NT2/D1 (cell line): ENCODE results near the gene TRAIP.
A peak's percentile ranks its signal among the peaks of the same experiment; 100 is the strongest.
"Not testable (repeated sequence)": the region's sequence is repeated elsewhere in the genome, so short reads cannot be mapped to it uniquely, and the experiment has no call there.

Experiments used
- DNase-seq: peaks from one replicate; pipeline ENCODE4 v3.0.0-alpha.2; 2011; ENCODE audit warnings: low read depth, low spot score
- H3K27me3 ChIP-seq: 2 replicates; pipeline ENCODE4 v1.6.0; 2011; ENCODE audit warnings: mild to moderate bottlenecking; ENCODE audit not compliant: insufficient read length, insufficient read depth
- H3K36me3 ChIP-seq: 2 replicates; pipeline ENCODE4 v1.6.1; 2011; ENCODE audit warnings: mild to moderate bottlenecking, low read length, mixed read lengths; ENCODE audit not compliant: insufficient read depth, insufficient read length
- H3K4me1 ChIP-seq: 2 replicates; pipeline ENCODE4 v1.5.1; 2011; ENCODE audit not compliant: insufficient read depth, insufficient read length
- H3K4me3 ChIP-seq: 2 replicates; pipeline ENCODE4 v1.5.1; 2011; ENCODE audit warnings: low read depth; ENCODE audit not compliant: insufficient read length
- H3K9ac ChIP-seq: 2 replicates; pipeline ENCODE4 v1.6.0; 2011; ENCODE audit warnings: low read depth; ENCODE audit not compliant: insufficient read length
- H3K9me3 ChIP-seq: 2 replicates; pipeline ENCODE4 v1.5.1; 2011; ENCODE audit warnings: mild to moderate bottlenecking, low read length; ENCODE audit not compliant: insufficient read depth
- SUZ12 ChIP-seq: IDR thresholded peaks from 2 replicates; pipeline ENCODE4 v1.6.1; 2011; ENCODE audit not compliant: insufficient read length, insufficient read depth; ENCODE audit errors: extremely low read depth
- YY1 ChIP-seq: IDR thresholded peaks from 2 replicates; pipeline ENCODE4 v1.6.1; 2011; ENCODE audit not compliant: insufficient read length, insufficient read depth
- ZNF274 ChIP-seq: IDR thresholded peaks from 2 replicates; pipeline ENCODE4 v1.6.1; 2011; ENCODE audit warnings: mild to moderate bottlenecking, low read depth, low read length

TRAIP gene

GRCh38 chr3:49856181-49857005 lies at the start of gene TRAIP:
TSS of gene TRAIP (minus strand) at chr3:49856564. CDS start at chr3:49856453, 111 bp downstream.
- no peak for TF ChIP-seq YY1
- Histone ChIP-seq H3K9ac (peak within 1 kb of the TSS; percentile 96), H3K4me3 (peak within 1 kb of the TSS; percentile 94), H3K9me3 (no peaks in the 10 kb centered on the region), H3K27me3 (no peaks in the 10 kb centered on the region), H3K36me3 (peaks cover 17% of the 10 kb centered on the region), H3K4me1 (peaks cover 5% of the 10 kb centered on the region)
- DNase-seq = peak; percentile 95

- not testable (repeated sequence) for H3K4me3 ChIP-seq
Observed at GRCh38 chr3:49904448-49904847, 48.1 kb upstream of the TRAIP start.

GRCh38 chr3:49903451-49904424 lies 47.4 kb upstream of the TRAIP start, which contains the start of gene MST1R:
TSS of gene MST1R (minus strand) at chr3:49903873. CDS start at chr3:49903609, 264 bp downstream.
- Histone ChIP-seq H3K4me1 (peaks cover 36% of the 10 kb centered on the region), H3K9me3 (no peaks in the 10 kb centered on the region), H3K36me3 (no peaks in the 10 kb centered on the region), H3K9ac (peak within 1 kb of the TSS; percentile 57), H3K4me3 (peak within 1 kb of the TSS; percentile 22), H3K27me3 (peaks cover 16% of the 10 kb centered on the region)
- no peak for TF ChIP-seq SUZ12
- TF ChIP-seq ZNF274 = no peak
- no peak for TF ChIP-seq YY1
- DNase-seq = peak; percentile 66

More at GRCh38 chr3:49904448-49904847, 48.1 kb upstream of the TRAIP start:
- H3K9me3 ChIP-seq, DNase-seq, H3K36me3 ChIP-seq: not testable (repeated sequence)
- Histone ChIP-seq H3K9ac (peak overlapping the region; percentile 57), H3K27me3 (peaks cover 23% of the 10 kb centered on the region), H3K4me1 (peaks cover 43% of the 10 kb centered on the region)

GRCh38 chr3:49902511-49903345 lies 46.4 kb upstream of the TRAIP start:
- Histone ChIP-seq H3K4me1 (peaks cover 28% of the 10 kb centered on the region), H3K4me3 (no peak overlapping the region)
- DNase-seq = no peak

GRCh38 chr3:49901366-49902339 lies 45.3 kb upstream of the TRAIP start:
- Histone ChIP-seq H3K4me3 (no peak overlapping the region), H3K27me3 (peaks cover 8% of the 10 kb centered on the region), H3K36me3 (no peaks in the 10 kb centered on the region), H3K9me3 (no peaks in the 10 kb centered on the region), H3K4me1 (peaks cover 23% of the 10 kb centered on the region), H3K9ac (peak overlapping the region; percentile 51)
- TF ChIP-seq ZNF274 = no peak
- DNase-seq = no peak

More at GRCh38 chr3:49902511-49903345, 46.4 kb upstream of the TRAIP start:
- H3K9me3 ChIP-seq = no peaks in the 10 kb centered on the region
- H3K36me3 ChIP-seq = no peaks in the 10 kb centered on the region
- TF ChIP-seq YY1 (no peak), ZNF274 (no peak), SUZ12 (no peak)
- peak overlapping the region; percentile 57 for H3K9ac ChIP-seq
- H3K27me3 ChIP-seq = peaks cover 14% of the 10 kb centered on the region

- no peak for DNase-seq
- peaks cover 8% of the 10 kb centered on the region for H3K27me3 ChIP-seq
- no peaks in the 10 kb centered on the region for H3K36me3 ChIP-seq
- TF ChIP-seq SUZ12 (no peak), ZNF274 (no peak), YY1 (no peak)
- H3K9ac ChIP-seq = no peak overlapping the region
- no peak overlapping the region for H3K4me3 ChIP-seq
- no peaks in the 10 kb centered on the region for H3K9me3 ChIP-seq
- peaks cover 16% of the 10 kb centered on the region for H3K4me1 ChIP-seq
Observed at GRCh38 chr3:49900491-49901153, 44.3 kb upstream of the TRAIP start.
